GM12864 (cell line): ENCODE data around the gene TSPAN14.

Experiments
- DNase-seq: peaks from one replicate; pipeline ENCODE4 v3.0.0-alpha.2; 2011; ENCODE audit warnings: low read depth
- H3K4me3 ChIP-seq: 2 replicates; pipeline ENCODE4 v1.5.1; 2011; ENCODE audit warnings: mild to moderate bottlenecking, low read depth, low read length, control low read depth
- TF ChIP-seq, protein P1 (sequence below): IDR thresholded peaks from 2 replicates; pipeline ENCODE4 v1.5.1; 2011; ENCODE audit warnings: low read depth, mild to moderate bottlenecking, moderate library complexity, low read length, control low read depth, inconsistent platforms; ENCODE audit errors: missing control alignments

TSPAN14 gene

DNA sequence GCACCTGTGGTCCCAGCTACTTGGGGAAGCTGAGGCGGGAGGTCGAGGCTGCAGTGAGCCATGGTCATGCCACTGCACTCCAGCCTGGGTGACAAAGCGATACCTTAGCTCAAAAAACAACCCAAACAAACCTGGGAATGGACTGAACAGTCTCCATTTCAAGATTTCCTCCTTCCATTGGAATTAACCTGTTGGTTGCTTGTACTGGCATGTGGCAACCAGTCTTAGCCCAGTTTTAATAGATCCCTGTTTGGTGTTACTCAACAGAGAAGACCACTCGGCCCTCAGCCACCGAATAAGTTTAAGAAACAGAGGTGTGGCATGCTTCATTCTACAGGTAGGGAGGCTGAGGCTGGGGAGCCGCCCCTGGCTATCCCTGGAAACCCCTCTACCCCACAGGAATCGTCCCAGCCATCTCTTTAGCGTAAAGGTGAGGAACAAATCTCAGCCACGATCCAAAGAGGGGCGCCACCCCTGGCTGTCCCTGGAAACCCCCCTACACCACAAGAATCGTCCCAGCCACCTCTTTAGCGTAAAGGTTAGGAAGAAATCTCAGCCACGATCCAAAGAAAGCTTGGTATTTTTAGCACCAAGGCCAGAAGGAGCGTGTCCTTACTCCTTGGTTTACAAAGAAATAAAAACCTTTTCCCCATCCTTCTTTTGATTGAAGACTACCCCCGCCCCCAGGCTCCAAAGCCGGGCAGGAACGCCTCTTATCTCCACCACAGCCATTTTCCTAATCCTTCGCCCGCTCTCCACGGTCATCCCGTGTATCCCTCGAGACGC, 861 bp upstream of the TSPAN14 start:
- peak overlapping the region; percentile 47 for H3K4me3 ChIP-seq
- no peak for DNase-seq
- TF ChIP-seq, protein P1, sequence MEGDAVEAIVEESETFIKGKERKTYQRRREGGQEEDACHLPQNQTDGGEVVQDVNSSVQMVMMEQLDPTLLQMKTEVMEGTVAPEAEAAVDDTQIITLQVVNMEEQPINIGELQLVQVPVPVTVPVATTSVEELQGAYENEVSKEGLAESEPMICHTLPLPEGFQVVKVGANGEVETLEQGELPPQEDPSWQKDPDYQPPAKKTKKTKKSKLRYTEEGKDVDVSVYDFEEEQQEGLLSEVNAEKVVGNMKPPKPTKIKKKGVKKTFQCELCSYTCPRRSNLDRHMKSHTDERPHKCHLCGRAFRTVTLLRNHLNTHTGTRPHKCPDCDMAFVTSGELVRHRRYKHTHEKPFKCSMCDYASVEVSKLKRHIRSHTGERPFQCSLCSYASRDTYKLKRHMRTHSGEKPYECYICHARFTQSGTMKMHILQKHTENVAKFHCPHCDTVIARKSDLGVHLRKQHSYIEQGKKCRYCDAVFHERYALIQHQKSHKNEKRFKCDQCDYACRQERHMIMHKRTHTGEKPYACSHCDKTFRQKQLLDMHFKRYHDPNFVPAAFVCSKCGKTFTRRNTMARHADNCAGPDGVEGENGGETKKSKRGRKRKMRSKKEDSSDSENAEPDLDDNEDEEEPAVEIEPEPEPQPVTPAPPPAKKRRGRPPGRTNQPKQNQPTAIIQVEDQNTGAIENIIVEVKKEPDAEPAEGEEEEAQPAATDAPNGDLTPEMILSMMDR: no peak

DNA sequence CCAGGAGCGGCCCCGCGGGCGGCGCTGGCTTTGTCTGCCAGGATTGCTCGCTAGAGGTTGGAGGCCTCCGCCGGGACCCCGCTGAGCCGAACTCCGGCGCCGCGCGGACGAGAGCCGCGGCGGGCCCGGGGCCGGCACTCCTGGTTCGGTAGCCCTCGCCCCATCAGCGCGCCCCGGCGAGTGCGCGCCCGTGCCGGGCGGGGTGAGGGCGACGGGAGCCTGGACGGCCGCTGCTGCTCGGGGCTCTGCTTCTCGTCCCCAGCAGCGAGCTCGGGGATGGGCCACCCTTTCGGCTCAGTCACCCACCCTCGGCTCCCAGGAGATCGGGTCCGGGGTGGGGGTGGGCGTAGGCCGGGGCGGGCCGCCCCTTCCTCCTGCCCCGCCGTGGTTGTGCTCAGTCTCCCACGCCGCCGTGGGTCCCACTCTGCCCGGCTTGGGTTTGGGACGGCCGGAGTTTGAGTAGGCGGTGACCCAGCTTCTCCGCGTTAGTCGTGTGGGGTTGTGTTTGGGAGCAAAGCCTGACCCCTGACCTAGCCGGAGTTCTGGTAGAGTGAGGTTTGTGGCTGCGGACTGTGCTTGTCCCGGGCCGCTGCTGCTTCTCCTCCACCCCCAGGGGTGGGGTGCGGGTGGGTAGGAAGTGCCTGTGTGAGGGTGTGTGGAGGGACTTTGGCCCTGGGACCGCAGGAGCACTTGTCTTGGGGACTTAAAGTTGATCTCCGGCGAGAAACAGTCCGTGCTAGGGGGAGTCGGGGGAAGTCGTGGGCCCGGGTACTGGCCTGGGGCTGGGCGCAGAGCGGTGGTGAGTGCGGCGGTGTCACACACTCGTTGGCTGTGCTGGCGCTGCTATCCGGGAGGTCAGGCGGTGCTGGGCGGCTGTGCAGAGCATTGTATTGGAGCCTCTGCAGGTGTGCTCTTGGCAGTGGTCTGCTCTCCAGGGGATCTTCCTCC, 677 bp downstream of the TSPAN14 start:
- H3K4me3 ChIP-seq: peak overlapping the region; percentile 70
- DNase-seq: no peak
- TF ChIP-seq, protein P1: no peak

DNA sequence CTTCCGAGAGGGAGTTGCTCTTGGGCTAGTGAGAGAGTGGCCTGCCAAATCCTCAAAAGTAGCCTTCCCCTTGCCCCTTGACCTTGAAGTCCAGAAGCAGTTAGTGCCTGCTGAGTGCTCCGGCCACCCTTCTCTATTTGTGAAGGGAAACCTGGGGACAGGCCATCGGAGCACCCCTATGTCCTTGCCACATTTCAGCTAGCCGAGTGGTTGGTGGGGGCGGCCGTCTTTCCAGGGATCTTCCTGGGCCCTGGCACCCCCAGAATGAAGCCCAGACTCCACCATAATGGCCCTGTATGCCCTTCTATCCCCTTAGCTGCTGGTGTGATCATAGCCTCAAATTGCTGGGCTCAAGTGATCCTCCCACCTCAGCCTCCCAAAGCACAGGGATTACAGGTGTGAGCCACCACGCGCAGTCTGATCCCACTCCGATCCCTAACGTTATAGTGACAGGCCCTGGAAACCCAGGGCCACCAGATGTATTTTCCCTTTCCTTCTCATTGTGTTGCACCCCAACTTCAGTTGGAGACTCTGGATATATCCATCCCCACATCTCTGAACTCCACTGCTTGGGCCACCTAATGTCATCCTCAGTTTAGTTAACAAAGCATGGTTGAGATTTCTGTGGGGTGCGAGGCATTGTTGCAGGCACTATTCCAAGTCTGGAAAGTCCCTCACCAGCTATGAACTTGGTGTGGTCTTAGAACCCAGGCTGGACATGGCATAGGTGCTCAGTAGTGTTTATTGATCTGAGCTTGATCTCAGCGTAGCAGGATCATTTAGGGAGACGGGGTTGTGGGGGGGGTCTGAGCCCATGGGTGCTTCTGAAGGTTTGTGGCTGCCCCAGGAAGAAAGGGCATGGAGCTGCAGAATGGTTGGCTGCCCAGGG, 1.6 kb downstream of the TSPAN14 start:
- TF ChIP-seq, protein P1: no peak
- peak overlapping the region; percentile 70 for H3K4me3 ChIP-seq
- no peak for DNase-seq

DNA sequence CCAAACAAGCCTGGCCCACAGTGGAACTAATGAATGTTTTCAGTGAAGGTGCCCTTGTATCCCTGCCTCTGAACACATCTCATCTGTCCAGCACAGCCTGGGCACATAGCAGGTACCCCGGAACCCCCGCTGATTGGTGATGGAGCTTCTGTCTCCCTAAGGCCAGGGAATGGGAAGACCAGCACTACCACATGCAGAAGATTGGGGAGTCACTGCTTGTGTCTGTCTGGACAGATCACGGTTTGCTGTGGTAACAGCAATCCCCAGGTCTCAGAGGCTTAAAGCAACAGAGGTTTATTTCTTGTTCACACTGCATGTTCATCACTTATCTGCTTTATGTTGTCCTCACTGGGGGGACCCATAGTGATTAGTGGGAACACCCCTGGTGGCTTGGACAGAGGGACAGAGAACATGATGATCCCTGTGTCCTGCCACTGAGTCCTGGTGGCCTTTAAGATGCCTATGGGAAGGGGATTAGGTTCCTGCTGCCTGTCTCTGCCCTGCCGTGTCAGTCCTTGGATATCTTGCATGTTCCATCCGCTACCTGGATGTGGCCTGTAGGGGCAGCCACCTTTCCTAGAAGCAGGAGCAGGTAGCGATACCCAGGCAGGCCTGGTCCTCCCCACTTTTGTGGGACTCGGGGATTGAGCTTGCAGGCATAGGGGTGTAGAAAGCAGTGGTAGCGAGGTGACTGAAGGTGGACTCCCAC, 3.6 kb downstream of the TSPAN14 start:
- DNase-seq: no peak
- TF ChIP-seq, protein P1: peak; percentile 26
- H3K4me3 ChIP-seq: no peak overlapping the region

DNA sequence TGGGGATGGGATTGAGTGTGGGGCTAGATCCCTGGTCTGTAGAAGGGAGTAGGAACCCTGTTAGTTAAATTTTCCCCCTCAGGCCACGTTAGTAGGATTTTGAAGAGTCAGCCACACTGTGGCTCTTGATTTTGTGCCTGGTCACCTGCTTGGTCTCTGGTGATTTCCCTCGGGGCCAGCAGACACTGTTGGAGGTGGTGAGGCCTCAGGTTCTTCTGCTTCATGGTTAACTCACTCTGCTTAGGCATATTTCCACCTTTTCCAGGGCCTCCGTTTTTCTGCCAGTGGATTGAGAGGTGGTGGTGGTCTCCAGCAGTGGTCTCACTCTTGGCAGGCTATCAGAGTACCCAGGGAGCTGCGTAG, 4.1 kb downstream of the TSPAN14 start:
- TF ChIP-seq, protein P1: no peak
- DNase-seq: no peak
- H3K4me3 ChIP-seq: no peak overlapping the region

DNA sequence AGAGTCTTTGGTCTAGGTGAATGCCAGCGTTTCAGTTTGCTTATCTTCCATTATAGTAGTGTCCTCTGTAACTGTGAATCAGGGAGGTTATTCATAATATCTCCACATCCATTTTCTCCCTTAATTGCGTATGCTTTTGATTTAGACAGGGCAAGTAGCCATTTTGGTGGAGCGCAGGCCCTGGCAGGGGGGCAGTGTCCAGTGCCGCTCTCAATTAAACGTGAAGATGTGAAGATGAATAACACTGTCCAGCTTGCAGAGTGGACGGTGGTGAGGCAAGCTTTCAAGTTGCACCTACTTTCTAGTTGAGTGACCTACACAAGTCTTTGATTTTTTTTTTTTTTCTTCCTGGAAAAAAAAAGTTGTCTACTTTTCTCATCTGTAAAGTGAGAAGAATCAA, 4.5 kb downstream of the TSPAN14 start:
- H3K4me3 ChIP-seq: no peak overlapping the region
- TF ChIP-seq, protein P1: no peak
- DNase-seq: no peak
